Progenitor cell of endocrine pancreas (in vitro differentiated cells): Measurements from ENCODE around the gene ACTBL2. TPM values are rescaled to one million over a fixed set of nuclear protein-coding genes. Genes with fewer than 3 reads are reported as not detected.

ENCODE experiments used
- DNase-seq: peaks from one replicate; pipeline ENCODE4 v3.0.0; 2021; ENCODE audit warnings: low spot score; ENCODE audit not compliant: unreplicated experiment
- H3K27ac Mint-ChIP-seq: 2 replicates; pipeline ENCODE4 v1.8.0; 2021; ENCODE audit warnings: mild to moderate bottlenecking, moderate library complexity, mixed read lengths
- H3K27me3 Mint-ChIP-seq: 2 replicates; pipeline ENCODE4 v1.8.0; 2021; ENCODE audit warnings: mixed read lengths
- H3K36me3 Mint-ChIP-seq: 2 replicates; pipeline ENCODE4 v1.8.0; 2022; ENCODE audit warnings: mixed read lengths; ENCODE audit not compliant: insufficient read depth
- H3K4me1 Mint-ChIP-seq: 2 replicates; pipeline ENCODE4 v1.8.0; 2021; ENCODE audit warnings: low read depth, mixed read lengths
- H3K4me3 Mint-ChIP-seq: 2 replicates; pipeline ENCODE4 v1.8.0; 2021; ENCODE audit warnings: low read depth, mild to moderate bottlenecking, moderate library complexity, mixed read lengths
- H3K9me3 Mint-ChIP-seq: 2 replicates; pipeline ENCODE4 v1.8.0; 2021; ENCODE audit warnings: low read depth, mixed read lengths
- CTCF ChIP-seq: fragments of 200-600 bp; sonication (generic); IDR thresholded peaks from one replicate; pipeline ENCODE4 v1.5.0; 2021; ENCODE audit warnings: antibody characterized with exemption, mild to moderate bottlenecking; ENCODE audit not compliant: unreplicated experiment
- total RNA-seq: library from RNA; stranded (reverse); gene quantifications from 2 replicates; pipeline ENCODE4 v1.2.1, GENCODE V29; 2021

ACTBL2 gene
- total RNA-seq, 1 donor from 2014 or later, result not detected

- no peak for DNase-seq
- Mint-ChIP-seq H3K4me1 (no peaks in the 10 kb centered on the region), H3K27ac (no peak overlapping the region), H3K27me3 (peaks cover 9% of the 10 kb centered on the region), H3K9me3 (peaks cover 7% of the 10 kb centered on the region), H3K36me3 (peaks cover 1% of the 10 kb centered on the region), H3K4me3 (no peak overlapping the region)
- TF ChIP-seq CTCF, result no peak
Measured at GRCh38 chr5:57517250-57517649, 34.6 kb upstream of the ACTBL2 start.

DNA sequence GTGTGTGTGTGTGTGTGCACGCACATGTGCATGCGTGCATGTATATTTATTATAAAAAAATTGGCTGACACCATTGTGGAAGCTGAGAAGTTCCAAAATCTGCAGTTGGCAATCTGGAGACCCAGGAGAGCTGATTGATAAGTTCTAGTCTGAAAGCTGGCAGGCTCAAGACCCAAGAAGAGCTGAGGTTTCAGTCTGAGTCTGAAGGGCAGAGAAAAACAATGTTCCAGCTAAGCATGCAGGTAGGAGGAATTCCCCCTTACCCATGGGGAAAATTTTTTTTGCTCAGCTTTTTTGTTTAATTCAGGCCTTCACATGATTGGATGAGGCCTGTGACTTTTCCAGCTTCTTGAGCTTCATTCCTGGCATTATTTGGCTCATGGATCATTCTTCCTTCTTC is 31.2 kb upstream of the ACTBL2 start:
- Mint-ChIP-seq H3K36me3 (no peaks in the 10 kb centered on the region), H3K27ac (no peak overlapping the region), H3K9me3 (no peaks in the 10 kb centered on the region), H3K27me3 (peaks cover 25% of the 10 kb centered on the region), H3K4me3 (no peak overlapping the region), H3K4me1 (no peaks in the 10 kb centered on the region)
- DNase-seq, result no peak
- TF ChIP-seq CTCF, result no peak

DNA sequence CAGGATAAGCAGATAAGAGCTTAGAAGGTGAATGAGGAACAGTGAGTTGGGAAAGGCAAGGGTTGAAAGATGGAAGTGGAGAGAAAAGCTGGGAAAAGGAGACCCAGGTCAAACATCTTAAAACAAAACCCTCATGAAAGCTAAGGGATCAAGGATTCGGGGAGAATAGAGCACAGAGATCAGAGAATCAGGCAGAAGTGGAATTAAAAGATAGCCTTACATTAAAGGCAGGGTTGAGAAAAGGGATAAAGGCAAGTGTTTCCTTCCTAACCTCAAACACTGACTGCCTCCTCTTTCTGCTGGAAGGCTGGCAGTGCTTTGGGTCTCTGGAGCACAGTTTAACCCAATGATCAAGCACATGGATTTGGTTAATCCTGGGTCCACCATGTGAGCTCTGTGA is 28.7 kb upstream of the ACTBL2 start:
- Mint-ChIP-seq H3K36me3 (no peaks in the 10 kb centered on the region), H3K27me3 (peaks cover 25% of the 10 kb centered on the region), H3K9me3 (no peaks in the 10 kb centered on the region), H3K4me1 (no peaks in the 10 kb centered on the region), H3K27ac (no peak overlapping the region), H3K4me3 (no peak overlapping the region)
- DNase-seq, result no peak
- TF ChIP-seq CTCF, result no peak

DNA sequence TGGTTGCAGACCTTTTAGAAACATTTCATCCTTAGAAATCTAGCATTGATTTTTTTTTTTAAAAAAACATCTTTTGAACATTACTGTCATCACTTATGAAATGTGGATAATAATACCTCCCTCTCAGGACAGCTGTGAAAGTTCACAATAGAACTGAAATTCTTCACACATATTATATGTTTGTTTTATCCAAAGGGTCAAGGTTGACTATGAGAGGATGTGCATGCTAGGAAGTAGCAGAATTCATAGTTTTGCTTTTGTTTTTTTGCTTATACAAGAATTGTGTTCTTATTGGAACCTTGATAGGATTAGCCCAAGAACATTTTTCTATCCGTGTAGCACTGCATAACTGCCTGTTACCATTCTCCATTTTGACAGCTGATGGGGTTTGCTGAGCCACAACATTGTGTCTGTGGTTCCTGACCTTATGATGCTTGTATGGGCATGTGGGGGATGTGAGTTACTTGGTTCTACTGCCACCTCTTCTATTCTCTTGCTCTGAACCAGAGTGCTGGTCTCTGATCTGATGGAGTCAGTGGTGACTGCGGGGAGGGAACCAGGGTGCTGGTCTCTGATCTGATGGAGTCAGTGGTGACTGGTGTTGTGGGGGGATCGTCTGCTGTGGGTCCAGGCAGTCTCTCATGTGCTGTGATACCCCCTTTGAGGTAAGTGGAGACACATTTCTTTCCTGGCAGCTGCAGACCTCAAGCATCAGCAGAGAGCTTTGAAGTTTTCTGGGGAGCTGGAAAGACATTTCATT is 27.1 kb upstream of the ACTBL2 start:
- H3K4me3 Mint-ChIP-seq, result no peak overlapping the region
- no peak overlapping the region for H3K27ac Mint-ChIP-seq
- H3K4me1 Mint-ChIP-seq, result peaks cover 2% of the 10 kb centered on the region
- H3K9me3 Mint-ChIP-seq, result no peaks in the 10 kb centered on the region
- TF ChIP-seq CTCF, result no peak
- peaks cover 21% of the 10 kb centered on the region for H3K27me3 Mint-ChIP-seq
- no peaks in the 10 kb centered on the region for H3K36me3 Mint-ChIP-seq
- DNase-seq, result no peak

- TF ChIP-seq CTCF, result no peak
- DNase-seq, result no peak
- Mint-ChIP-seq H3K36me3 (no peaks in the 10 kb centered on the region), H3K27ac (no peak overlapping the region), H3K4me1 (peaks cover 15% of the 10 kb centered on the region), H3K4me3 (no peak overlapping the region), H3K9me3 (no peaks in the 10 kb centered on the region), H3K27me3 (peaks cover 19% of the 10 kb centered on the region)
Measured at GRCh38 chr5:57508211-57508610, 25.6 kb upstream of the ACTBL2 start.
